Activated CD4-positive, alpha-beta T cell treated with anti-CD3 and anti-CD28 coated beads for 24 hours (primary cell): ENCODE results near the gene CAPN2.
"Not testable (repeated sequence)": the region's sequence is repeated elsewhere in the genome, so short reads cannot be mapped to it uniquely, and the experiment has no call there.

Experiments used
- DNase-seq, 2 donors: peaks; one replicate each; pipeline ENCODE4 v3.0.0-alpha.2; 2020; ENCODE audit warnings: low read depth in 2 of 2

Gene CAPN2

GRCh38 chr1:223716302-223716862 is 4.0 kb downstream of the CAPN2 start:
- DNase-seq: no peak

- no peak for DNase-seq
Observed at GRCh38 chr1:223717123-223717522, 4.8 kb downstream of the CAPN2 start.

- no peak for DNase-seq
Observed at GRCh38 chr1:223717695-223718363, 5.5 kb downstream of the CAPN2 start.

- DNase-seq: no peak
Observed at GRCh38 chr1:223718850-223719249, 6.5 kb downstream of the CAPN2 start.

GRCh38 chr1:223720971-223721591 is 8.7 kb downstream of the CAPN2 start:
- DNase-seq: no peak

GRCh38 chr1:223721658-223722607 is 9.6 kb downstream of the CAPN2 start:
- DNase-seq: no peak

GRCh38 chr1:223723351-223723904 is 11.1 kb downstream of the CAPN2 start:
- no peak for DNase-seq

- no peak for DNase-seq
Observed at GRCh38 chr1:223724376-223724775, 12.0 kb downstream of the CAPN2 start.

- DNase-seq: no peak
Observed at GRCh38 chr1:223725578-223725977, 13.2 kb downstream of the CAPN2 start.

- DNase-seq: peak; percentile 76 to 85
Observed at GRCh38 chr1:223726380-223727001, 14.2 kb downstream of the CAPN2 start.

- DNase-seq: no peak
Observed at GRCh38 chr1:223727541-223727940, 15.2 kb downstream of the CAPN2 start.

GRCh38 chr1:223729906-223730305 is 17.6 kb downstream of the CAPN2 start:
- DNase-seq: no peak

- DNase-seq: no peak
Observed at GRCh38 chr1:223730479-223731132, 18.3 kb downstream of the CAPN2 start.

GRCh38 chr1:223731133-223731770 is 18.9 kb downstream of the CAPN2 start:
- no peak for DNase-seq

GRCh38 chr1:223732993-223733798 is 20.9 kb downstream of the CAPN2 start:
- no peak for DNase-seq

- no peak for DNase-seq
Observed at GRCh38 chr1:223733898-223734852, 21.8 kb downstream of the CAPN2 start.

GRCh38 chr1:223736638-223737037 is 24.3 kb downstream of the CAPN2 start:
- DNase-seq: not testable (repeated sequence)

GRCh38 chr1:223737342-223737741 is 25.0 kb downstream of the CAPN2 start:
- no peak for DNase-seq
